Measurements from ENCODE around the gene MRGPRX2.

Gene MRGPRX2

GRCh38 chr11:19084661-19085315, 24.3 kb upstream of the MRGPRX2 start:
- H3K4me3 Mint-ChIP-seq: no peak overlapping the region
- peaks cover 5% of the 10 kb centered on the region for H3K9me3 Mint-ChIP-seq
- no peaks in the 10 kb centered on the region for H3K4me1 Mint-ChIP-seq
- no peaks in the 10 kb centered on the region for H3K36me3 Mint-ChIP-seq
- H3K27me3 Mint-ChIP-seq: peaks cover 28% of the 10 kb centered on the region
- ATAC-seq: no peak
- no peak overlapping the region for H3K27ac Mint-ChIP-seq

DNA sequence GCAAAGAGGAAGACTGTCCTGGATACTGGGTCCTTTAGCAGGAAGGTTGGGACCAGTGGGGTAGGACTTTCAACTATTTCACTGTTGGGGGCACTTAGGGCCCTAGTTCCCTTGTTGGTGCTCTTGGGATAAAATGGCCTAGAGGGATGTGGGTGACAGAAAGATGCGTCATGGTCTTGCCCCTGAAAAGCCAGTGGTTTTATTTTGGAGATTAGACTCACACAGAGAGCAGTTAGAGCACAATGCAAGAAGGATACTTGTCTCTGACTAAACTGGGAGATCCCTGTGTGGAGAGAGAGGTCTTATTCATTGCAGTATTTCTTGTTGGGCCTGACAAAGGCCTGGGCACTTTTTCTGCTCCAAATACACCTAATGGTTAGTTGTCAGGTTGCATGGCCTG, 22.6 kb upstream of the MRGPRX2 start:
- Mint-ChIP-seq H3K4me1 (no peaks in the 10 kb centered on the region), H3K27me3 (peaks cover 17% of the 10 kb centered on the region), H3K27ac (no peak overlapping the region), H3K4me3 (no peak overlapping the region), H3K36me3 (no peaks in the 10 kb centered on the region), H3K9me3 (peaks cover 5% of the 10 kb centered on the region)
- no peak for ATAC-seq

- no peak for ATAC-seq
These were observed 20.1 kb upstream of the MRGPRX2 start for GRCh38 chr11:19080579-19080993.

GRCh38 chr11:19079643-19080440, 19.3 kb upstream of the MRGPRX2 start:
- Mint-ChIP-seq H3K9me3 (no peaks in the 10 kb centered on the region), H3K27me3 (no peaks in the 10 kb centered on the region), H3K4me3 (no peak overlapping the region), H3K36me3 (no peaks in the 10 kb centered on the region), H3K27ac (no peak overlapping the region), H3K4me1 (peaks cover 6% of the 10 kb centered on the region)
- no peak for ATAC-seq

More at GRCh38 chr11:19080579-19080993, 20.1 kb upstream of the MRGPRX2 start:
- no peaks in the 10 kb centered on the region for H3K27me3 Mint-ChIP-seq
- peaks cover 6% of the 10 kb centered on the region for H3K4me1 Mint-ChIP-seq
- no peaks in the 10 kb centered on the region for H3K9me3 Mint-ChIP-seq
- H3K36me3 Mint-ChIP-seq: no peaks in the 10 kb centered on the region
- H3K27ac Mint-ChIP-seq: no peak overlapping the region
- H3K4me3 Mint-ChIP-seq: no peak overlapping the region

DNA sequence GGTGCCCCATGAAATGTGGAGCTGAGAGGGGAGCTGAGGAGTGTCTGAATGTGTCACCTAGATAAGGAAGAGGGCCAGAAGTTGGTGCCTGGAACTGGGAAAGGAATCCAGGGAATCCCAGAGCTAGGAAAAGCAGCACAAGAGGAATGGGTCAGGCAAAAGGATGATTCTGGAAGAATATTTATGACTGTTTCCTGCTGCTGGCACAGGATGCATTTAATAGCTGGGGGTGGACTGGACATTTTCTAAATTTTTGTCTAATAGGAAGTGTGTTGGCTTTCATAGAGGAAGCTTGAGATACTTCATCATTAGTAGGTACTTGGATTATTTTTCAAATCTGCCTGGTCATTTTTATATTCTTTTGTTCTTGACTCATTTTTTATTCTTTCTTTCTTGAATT, 17.4 kb upstream of the MRGPRX2 start:
- no peak overlapping the region for H3K27ac Mint-ChIP-seq
- no peaks in the 10 kb centered on the region for H3K27me3 Mint-ChIP-seq
- H3K4me1 Mint-ChIP-seq: peaks cover 6% of the 10 kb centered on the region
- no peak overlapping the region for H3K4me3 Mint-ChIP-seq
- ATAC-seq: no peak
- no peaks in the 10 kb centered on the region for H3K36me3 Mint-ChIP-seq
- H3K9me3 Mint-ChIP-seq: no peaks in the 10 kb centered on the region

DNA sequence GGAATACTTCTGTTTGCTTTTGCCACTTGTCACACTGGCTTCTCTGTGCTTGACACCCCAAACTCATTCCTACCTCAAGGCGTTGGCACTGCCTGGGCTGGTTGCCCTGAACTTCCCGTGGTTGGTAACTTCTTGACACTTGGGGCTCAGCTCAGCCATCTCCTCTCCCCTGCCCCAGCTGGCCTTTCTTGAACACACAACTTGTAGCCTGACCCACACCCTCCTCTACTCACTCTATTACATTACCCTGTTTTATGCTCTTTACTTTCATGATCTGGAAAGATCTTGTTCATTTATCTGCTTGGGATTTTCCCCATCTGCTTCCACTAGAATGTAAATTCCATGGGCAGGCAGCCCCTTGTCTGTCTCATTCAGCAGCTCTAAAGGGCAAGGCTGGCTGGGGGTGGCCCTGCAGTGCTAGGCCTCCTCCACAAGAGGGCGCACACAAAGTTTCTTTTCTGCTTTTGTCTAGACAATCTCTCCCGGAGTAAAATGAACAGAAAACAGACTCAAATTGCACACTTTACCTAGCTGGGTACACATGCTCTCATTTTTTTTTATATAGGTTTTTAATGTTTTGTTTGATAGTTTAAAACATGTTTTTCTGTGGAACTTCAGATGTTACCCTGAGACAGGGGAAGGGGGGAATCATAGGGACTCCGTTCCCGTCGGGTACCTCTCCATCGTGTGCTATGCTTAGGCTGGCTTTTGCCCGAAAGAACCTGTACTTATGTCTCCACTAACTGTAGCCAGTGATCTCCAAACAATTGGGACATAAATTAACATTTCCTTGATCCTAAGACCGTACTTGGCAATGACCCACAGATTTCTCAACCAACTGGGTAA, 16.4 kb upstream of the MRGPRX2 start:
- no peak overlapping the region for H3K4me3 Mint-ChIP-seq
- H3K27me3 Mint-ChIP-seq: no peaks in the 10 kb centered on the region
- H3K27ac Mint-ChIP-seq: no peak overlapping the region
- ATAC-seq: peak; percentile 68
- no peaks in the 10 kb centered on the region for H3K36me3 Mint-ChIP-seq
- H3K9me3 Mint-ChIP-seq: no peaks in the 10 kb centered on the region
- peaks cover 6% of the 10 kb centered on the region for H3K4me1 Mint-ChIP-seq

- no peak overlapping the region for H3K4me3 Mint-ChIP-seq
- H3K4me1 Mint-ChIP-seq: peaks cover 11% of the 10 kb centered on the region
- no peak for ATAC-seq
- no peaks in the 10 kb centered on the region for H3K36me3 Mint-ChIP-seq
- no peaks in the 10 kb centered on the region for H3K27me3 Mint-ChIP-seq
- H3K27ac Mint-ChIP-seq: no peak overlapping the region
- no peaks in the 10 kb centered on the region for H3K9me3 Mint-ChIP-seq
These were observed 15.1 kb upstream of the MRGPRX2 start for GRCh38 chr11:19075636-19076035.

DNA sequence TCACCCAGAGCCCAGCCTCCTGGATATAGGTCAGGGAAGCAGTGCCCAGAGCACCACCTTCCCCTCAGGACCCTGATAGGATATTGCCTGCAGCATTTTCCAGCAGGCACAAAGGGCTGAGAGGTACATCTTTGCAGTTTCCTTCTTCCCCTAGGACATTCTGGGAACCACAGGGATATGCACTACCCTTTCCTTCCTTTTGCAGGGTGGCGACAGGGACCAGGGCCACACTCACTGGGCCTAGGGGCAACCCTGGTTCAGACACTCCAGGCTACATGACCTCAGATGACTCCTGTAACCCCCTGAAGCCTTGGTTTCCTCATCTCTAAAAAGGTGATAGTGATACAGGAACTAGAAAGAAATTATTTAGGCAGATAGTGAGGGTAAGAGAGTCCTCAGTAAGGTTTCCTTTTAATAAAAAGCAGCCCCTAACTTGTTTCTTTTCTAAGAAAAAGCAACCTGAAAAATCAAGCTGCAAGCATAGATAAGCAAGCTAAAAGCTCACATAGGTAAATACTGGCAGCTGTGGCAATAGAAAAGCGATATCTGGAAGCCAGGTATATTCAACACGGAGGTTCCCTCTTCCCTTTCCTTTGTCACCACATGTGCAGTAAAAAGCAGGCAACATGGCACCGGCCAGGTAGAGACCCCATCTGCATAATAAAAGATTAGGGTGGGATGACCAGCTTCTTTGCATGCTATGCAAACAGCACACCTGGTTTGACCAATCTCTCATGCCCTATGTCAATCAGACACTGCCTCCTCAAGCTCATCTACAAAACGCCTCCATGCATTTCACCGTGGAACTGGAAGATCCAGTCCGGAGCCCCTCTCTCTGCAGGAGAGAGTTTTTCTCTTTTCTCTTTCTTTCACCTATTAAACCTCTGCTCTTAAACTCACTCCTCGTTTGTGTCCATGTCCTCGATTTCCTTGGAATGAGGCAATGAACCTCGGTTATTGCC, 13.2 kb upstream of the MRGPRX2 start:
- peaks cover 8% of the 10 kb centered on the region for H3K9me3 Mint-ChIP-seq
- H3K27me3 Mint-ChIP-seq: peaks cover 14% of the 10 kb centered on the region
- H3K27ac Mint-ChIP-seq: no peak overlapping the region
- ATAC-seq: no peak
- no peak overlapping the region for H3K4me3 Mint-ChIP-seq
- peaks cover 11% of the 10 kb centered on the region for H3K4me1 Mint-ChIP-seq
- H3K36me3 Mint-ChIP-seq: no peaks in the 10 kb centered on the region

- Mint-ChIP-seq H3K4me3 (no peak overlapping the region), H3K27ac (no peak overlapping the region), H3K9me3 (peaks cover 15% of the 10 kb centered on the region), H3K4me1 (peaks cover 11% of the 10 kb centered on the region), H3K36me3 (no peaks in the 10 kb centered on the region), H3K27me3 (peaks cover 24% of the 10 kb centered on the region)
- no peak for ATAC-seq
These were observed 11.9 kb upstream of the MRGPRX2 start for GRCh38 chr11:19072464-19072863.

- Mint-ChIP-seq H3K9me3 (peaks cover 15% of the 10 kb centered on the region), H3K4me3 (peak overlapping the region; percentile 37), H3K27me3 (peaks cover 37% of the 10 kb centered on the region), H3K4me1 (peaks cover 5% of the 10 kb centered on the region), H3K27ac (no peak overlapping the region), H3K36me3 (no peaks in the 10 kb centered on the region)
- ATAC-seq: peak; percentile 75
These were observed 10.7 kb upstream of the MRGPRX2 start for GRCh38 chr11:19071255-19071654.

GRCh38 chr11:19059833-19060232, 684 bp downstream of the MRGPRX2 start:
- Mint-ChIP-seq H3K27ac (no peak overlapping the region), H3K4me3 (no peak overlapping the region)

GRCh38 chr11:19055905-19056304, 4.6 kb downstream of the MRGPRX2 start:
- peaks cover 7% of the 10 kb centered on the region for H3K9me3 Mint-ChIP-seq
- no peaks in the 10 kb centered on the region for H3K4me1 Mint-ChIP-seq
- ATAC-seq: peak; percentile 4
- no peaks in the 10 kb centered on the region for H3K36me3 Mint-ChIP-seq
- H3K4me3 Mint-ChIP-seq: no peak overlapping the region
- no peaks in the 10 kb centered on the region for H3K27me3 Mint-ChIP-seq
- no peak overlapping the region for H3K27ac Mint-ChIP-seq

More at GRCh38 chr11:19059833-19060232, 684 bp downstream of the MRGPRX2 start:
- peaks cover 15% of the 10 kb centered on the region for H3K27me3 Mint-ChIP-seq
- no peaks in the 10 kb centered on the region for H3K36me3 Mint-ChIP-seq
- H3K9me3 Mint-ChIP-seq: no peaks in the 10 kb centered on the region
- no peak for ATAC-seq
- H3K4me1 Mint-ChIP-seq: no peaks in the 10 kb centered on the region

GRCh38 chr11:19055016-19055415, 5.5 kb downstream of the MRGPRX2 start:
- Mint-ChIP-seq H3K9me3 (peaks cover 10% of the 10 kb centered on the region), H3K4me3 (no peak overlapping the region), H3K27me3 (no peaks in the 10 kb centered on the region), H3K36me3 (no peaks in the 10 kb centered on the region), H3K4me1 (no peaks in the 10 kb centered on the region), H3K27ac (no peak overlapping the region)
- ATAC-seq: no peak

DNA sequence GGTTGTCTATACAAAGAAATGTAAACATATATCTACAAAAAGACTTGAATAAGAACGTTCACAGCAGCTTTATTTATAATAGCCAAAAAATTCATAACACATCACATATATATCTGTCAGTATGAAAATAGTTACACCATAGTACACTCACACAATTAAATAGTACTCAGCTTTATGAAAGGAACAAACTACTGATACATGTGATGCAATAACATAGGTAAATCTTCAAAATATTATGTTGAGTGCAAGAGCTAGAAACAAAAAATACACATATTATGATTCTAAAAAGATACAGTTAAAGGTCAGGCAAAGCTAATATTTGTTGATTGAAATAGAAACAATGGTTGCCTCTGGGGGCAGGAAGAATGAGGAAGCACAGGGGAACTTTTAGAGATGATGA, 6.6 kb downstream of the MRGPRX2 start:
- no peak for ATAC-seq
- Mint-ChIP-seq H3K9me3 (peaks cover 10% of the 10 kb centered on the region), H3K27ac (no peak overlapping the region), H3K4me1 (no peaks in the 10 kb centered on the region), H3K27me3 (no peaks in the 10 kb centered on the region), H3K36me3 (no peaks in the 10 kb centered on the region), H3K4me3 (no peak overlapping the region)

All from stimulated activated memory B cell treated with anti-CD40 and anti-IgM and Interleukin-4, amounts not matched to agents 10 μg/mL and 1 μg/mL and 100 μg/mL, for 72 hours (primary cell).